AG10803 (cell line): ENCODE data around the gene ARRB2.
"Not testable (repeated sequence)": the region's sequence is repeated elsewhere in the genome, so short reads cannot be mapped to it uniquely, and the experiment has no call there.

Experiments used
- DNase-seq: peaks from one replicate; pipeline ENCODE4 v3.0.0; 2010; ENCODE audit warnings: low read depth
- H3K4me3 ChIP-seq: 2 replicates; pipeline ENCODE4 v1.5.1; 2011; ENCODE audit warnings: mild to moderate bottlenecking, low read length, control low read depth
- CTCF ChIP-seq: conservative IDR thresholded peaks from 2 replicates; pipeline ENCODE4 v1.5.1; 2011; ENCODE audit warnings: mild to moderate bottlenecking, low read length, control low read depth, inconsistent platforms

ARRB2 gene

GRCh38 chr17:4712526-4712925 is 2.1 kb downstream of the ARRB2 start:
- TF ChIP-seq CTCF, result no peak
- no peak for DNase-seq
- no peak overlapping the region for H3K4me3 ChIP-seq

GRCh38 chr17:4714340-4715062 is 4.1 kb downstream of the ARRB2 start:
- not testable (repeated sequence) for H3K4me3 ChIP-seq, DNase-seq

- DNase-seq, result no peak
- no peak for TF ChIP-seq CTCF
- H3K4me3 ChIP-seq, result no peak overlapping the region
Observed at GRCh38 chr17:4715063-4715744, 4.8 kb downstream of the ARRB2 start.

GRCh38 chr17:4716081-4716480 is 5.6 kb downstream of the ARRB2 start:
- DNase-seq, result no peak
- no peak overlapping the region for H3K4me3 ChIP-seq
- TF ChIP-seq CTCF, result no peak

- no peak for DNase-seq
- H3K4me3 ChIP-seq, result no peak overlapping the region
- no peak for TF ChIP-seq CTCF
Observed at GRCh38 chr17:4717791-4718190, 7.4 kb downstream of the ARRB2 start.

GRCh38 chr17:4718276-4718675 is 7.8 kb downstream of the ARRB2 start:
- no peak for TF ChIP-seq CTCF
- no peak for DNase-seq
- H3K4me3 ChIP-seq, result no peak overlapping the region

GRCh38 chr17:4719146-4719545 is 8.7 kb downstream of the ARRB2 start:
- no peak for TF ChIP-seq CTCF
- no peak for DNase-seq
- no peak overlapping the region for H3K4me3 ChIP-seq
